IMR-90 (cell line): ENCODE measurements around the gene TANGO6. TPM values are rescaled to one million over a fixed set of nuclear protein-coding genes. Genes with fewer than 3 reads are reported as not detected.

ENCODE experiments used
- ATAC-seq: fragments of 200-7000 bp; cut with Tn5 transposase; 2 replicates; pipeline ENCODE4 v1.9.1; 2020; ENCODE audit warnings: low read depth, mild to moderate bottlenecking, moderate library complexity
- BruUV-seq: library from RNA; stranded (reverse); fragments of 400-500 nt; replicated peaks from 2 replicates; lab custom pipeline; 2021; lab: Mats Ljungman, UMichigan
- CTCF ChIA-PET: fragments of 300-600 bp; formaldehyde crosslinking; extraction: SDS; loops from one replicate; lab custom pipeline; 2021; ENCODE audit warnings: antibody characterized with exemption; lab: Yijun Ruan, JAX
- POLR2A ChIA-PET: fragments of 300-600 bp; sonication (Branson Sonifier 250); formaldehyde crosslinking; loops from one replicate; lab custom pipeline; 2022; ENCODE audit warnings: antibody characterized with exemption; ENCODE audit not compliant: unreplicated experiment; lab: Charles Lee
- DNase-seq: peaks from one replicate; pipeline ENCODE4 v3.0.0; 2013
- H2AFZ ChIP-seq: replicated peaks from 2 replicates; pipeline ENCODE3; 2013; ENCODE audit warnings: low read length, mild to moderate bottlenecking; ENCODE audit not compliant: poor library complexity
- H2AK5ac ChIP-seq: 2 replicates; pipeline ENCODE4 v1.6.1; 2013; ENCODE audit warnings: low read depth, low read length, inconsistent platforms
- H2AK9ac ChIP-seq: replicated peaks from 2 replicates; pipeline ENCODE3; 2013; ENCODE audit warnings: mild to moderate bottlenecking, low read depth, low read length, moderate library complexity; ENCODE audit not compliant: poor library complexity
- H2BK120ac ChIP-seq: 2 replicates; pipeline ENCODE4 v1.6.1; 2013; ENCODE audit warnings: low read depth, low read length, inconsistent platforms
- H2BK15ac ChIP-seq: 3 replicates; pipeline ENCODE4 v1.6.1; 2013; ENCODE audit warnings: low read depth, low read length, inconsistent platforms
- H2BK20ac ChIP-seq: 2 replicates; pipeline ENCODE4 v1.6.1; 2013; ENCODE audit warnings: low read depth, mild to moderate bottlenecking, inconsistent platforms, low read length, moderate library complexity
- H2BK5ac ChIP-seq: 2 replicates; pipeline ENCODE4 v1.6.1; 2013; ENCODE audit warnings: mild to moderate bottlenecking, low read depth, low read length, inconsistent platforms; ENCODE audit not compliant: poor library complexity, severe bottlenecking
- H3K14ac ChIP-seq: replicated peaks from 2 replicates; pipeline ENCODE4 v1.6.1; 2013; ENCODE audit warnings: low read depth, low read length, inconsistent platforms
- H3K18ac ChIP-seq: 2 replicates; pipeline ENCODE4 v1.6.1; 2013; ENCODE audit warnings: low read depth, low read length, control low read depth
- H3K23ac ChIP-seq: 2 replicates; pipeline ENCODE4 v1.6.1; 2013; ENCODE audit warnings: low read depth, low read length, inconsistent platforms
- H3K27ac ChIP-seq: 2 replicates; pipeline ENCODE4 v1.5.1; 2013; ENCODE audit warnings: mild to moderate bottlenecking, control low read depth, low read length; ENCODE audit not compliant: insufficient read depth
- H3K27me3 ChIP-seq: 2 replicates; pipeline ENCODE4 v1.6.1; 2013; ENCODE audit warnings: low read length; ENCODE audit not compliant: control insufficient read depth, insufficient read depth
- H3K36me3 ChIP-seq: 2 replicates; pipeline ENCODE4 v1.6.1; 2013; ENCODE audit warnings: low read length, mixed read lengths; ENCODE audit not compliant: control insufficient read depth, insufficient read depth
- H3K4ac ChIP-seq: 2 replicates; pipeline ENCODE4 v1.6.1; 2013; ENCODE audit warnings: low read depth, low read length, inconsistent platforms
- H3K4me1 ChIP-seq: 2 replicates; pipeline ENCODE4 v1.6.1; 2013; ENCODE audit warnings: low read length, mixed read lengths; ENCODE audit not compliant: control insufficient read depth, insufficient read depth
- H3K4me2 ChIP-seq: 2 replicates; pipeline ENCODE4 v1.6.1; 2013; ENCODE audit warnings: low read depth, mild to moderate bottlenecking, control low read depth, low read length, moderate library complexity
- H3K4me3 ChIP-seq: 2 replicates; pipeline ENCODE4 v1.5.1; 2013; ENCODE audit warnings: low read depth, mild to moderate bottlenecking, control low read depth, low read length, moderate library complexity; ENCODE audit not compliant: insufficient read depth
- H3K56ac ChIP-seq: 2 replicates; pipeline ENCODE4 v1.6.1; 2013; ENCODE audit warnings: low read length, inconsistent platforms; ENCODE audit not compliant: insufficient read depth; ENCODE audit errors: extremely low read depth
- H3K79me1 ChIP-seq, 2 experiments: 2 replicates each; pipeline ENCODE4 v1.6.1; 2013; ENCODE audit warnings: low read length in 2 of 2, inconsistent platforms in 1 of 2, low read depth in 1 of 2
- H3K9ac ChIP-seq: 2 replicates; pipeline ENCODE4 v1.6.1; 2013; ENCODE audit warnings: low read depth, low read length, control low read depth
- H3K9me1 ChIP-seq: 2 replicates; pipeline ENCODE4 v1.6.1; 2013; ENCODE audit warnings: low read length, inconsistent platforms; ENCODE audit not compliant: insufficient read depth
- H3K9me3 ChIP-seq: 2 replicates; pipeline ENCODE4 v1.6.1; 2013; ENCODE audit warnings: low read length; ENCODE audit not compliant: control insufficient read depth, insufficient read depth
- H4K20me1 ChIP-seq: 2 replicates; pipeline ENCODE4 v1.6.1; 2013; ENCODE audit warnings: low read length, inconsistent platforms; ENCODE audit not compliant: insufficient read depth
- H4K5ac ChIP-seq: 2 replicates; pipeline ENCODE4 v1.6.1; 2013; ENCODE audit warnings: mild to moderate bottlenecking, low read depth, low read length, control low read depth
- H4K8ac ChIP-seq, 2 experiments: 2 replicates each; pipeline ENCODE4 v1.6.1; 2013; ENCODE audit warnings: low read depth in 2 of 2, low read length in 2 of 2, control low read depth in 1 of 2, inconsistent platforms in 1 of 2
- H4K91ac ChIP-seq: 2 replicates; pipeline ENCODE4 v1.6.1; 2013; ENCODE audit warnings: low read depth, low read length, inconsistent platforms; ENCODE audit not compliant: insufficient read depth
- BHLHE40 ChIP-seq: fragments of 150-350 bp; IDR thresholded peaks from 2 replicates; pipeline ENCODE4 v1.6.1; 2016; ENCODE audit warnings: mild to moderate bottlenecking, low read depth, low read length
- CEBPB ChIP-seq: IDR thresholded peaks from 2 replicates; pipeline ENCODE4 v1.6.1; 2012; ENCODE audit warnings: low read depth, low read length, improper control_type of control experiment
- CHD1 ChIP-seq: IDR thresholded peaks from 2 replicates; pipeline ENCODE4 v1.6.1; 2012; ENCODE audit warnings: low read depth, low read length, improper control_type of control experiment
- FOS ChIP-seq: fragments of 150-350 bp; IDR thresholded peaks from 2 replicates; pipeline ENCODE4 v1.6.1; 2016; ENCODE audit warnings: low read depth, low read length
- MAFK ChIP-seq: IDR thresholded peaks from 2 replicates; pipeline ENCODE4 v1.6.1; 2012; ENCODE audit warnings: low read depth, low read length, improper control_type of control experiment
- MAZ ChIP-seq: IDR thresholded peaks from 2 replicates; pipeline ENCODE4 v1.6.1; 2012; ENCODE audit warnings: low read depth, mild to moderate bottlenecking, low read length, improper control_type of control experiment, moderate library complexity, borderline replicate concordance
- MXI1 ChIP-seq: IDR thresholded peaks from 2 replicates; pipeline ENCODE4 v1.6.1; 2012; ENCODE audit warnings: low read depth, mild to moderate bottlenecking, low read length, moderate library complexity, borderline replicate concordance
- NFE2L2 ChIP-seq: fragments of 150-350 bp; IDR thresholded peaks from 2 replicates; pipeline ENCODE4 v1.6.1; 2016; ENCODE audit warnings: low read depth, mild to moderate bottlenecking, low read length
- POLR2A ChIP-seq: IDR thresholded peaks from 2 replicates; pipeline ENCODE4 v1.6.1; 2012; ENCODE audit warnings: mild to moderate bottlenecking, low read depth, low read length
- RAD21 ChIP-seq: IDR thresholded peaks from 2 replicates; pipeline ENCODE4 v1.6.1; 2012; ENCODE audit warnings: low read length, improper control_type of control experiment
- RCOR1 ChIP-seq: IDR thresholded peaks from 2 replicates; pipeline ENCODE4 v1.6.1; 2012; ENCODE audit warnings: mild to moderate bottlenecking, low read length, improper control_type of control experiment; ENCODE audit not compliant: insufficient replicate concordance
- RFX5 ChIP-seq: IDR thresholded peaks from 2 replicates; pipeline ENCODE4 v1.8.0; 2012; ENCODE audit warnings: low read depth, mild to moderate bottlenecking, low read length, moderate library complexity
- SMC3 ChIP-seq: fragments of 150-350 bp; IDR thresholded peaks from 2 replicates; pipeline ENCODE4 v1.6.1; 2016; ENCODE audit warnings: low read depth, mild to moderate bottlenecking, antibody characterized with exemption, low read length, moderate library complexity
- dilution Hi-C: fragments of 300-500 bp; cut with HindIII; formaldehyde crosslinking; loops from one replicate; pipeline ENCODE4 v1.14.3; 2018; ENCODE audit warnings: low sequenced_read_pairs; ENCODE audit not compliant: unreplicated experiment
- in situ Hi-C: fragments of 300-500 bp; cut with MboI; formaldehyde crosslinking; loops from 3 replicates; pipeline ENCODE4 v1.14.3; 2019; ENCODE audit warnings: low sequenced_read_pairs, inconsistent platforms, mixed read lengths
- intact Hi-C: fragments of 100-400 bp; cut with micrococcal nuclease; formaldehyde crosslinking; loops from 2 replicates; pipeline ENCODE4 v1.10.0; 2022
- polyA plus RNA-seq, 3 experiments: library from polyadenylated mRNA; depleted of rRNA; stranded (reverse); fragments of >200 nt; gene quantifications; 2 replicates each; pipeline ENCODE4 v1.2.3, GENCODE V29; 2012; ENCODE audit warnings: low replicate concordance in 1 of 3
- total RNA-seq: library from RNA; depleted of rRNA; stranded (reverse); fragments of >200 nt; gene quantifications from 2 replicates; pipeline ENCODE4 v1.2.3, GENCODE V29; 2012
- TF ChIP-seq, protein P1 (sequence below): conservative IDR thresholded peaks from 2 replicates; pipeline ENCODE4 v1.5.1; 2012; ENCODE audit warnings: mild to moderate bottlenecking, low read depth, low read length, improper control_type of control experiment
- TF ChIP-seq, protein P2 (sequence below): fragments of 150-350 bp; IDR thresholded peaks from 2 replicates; pipeline ENCODE4 v1.6.1; 2016; ENCODE audit warnings: low read depth, mild to moderate bottlenecking, low read length, moderate library complexity, borderline replicate concordance
- TF ChIP-seq, protein P3 (sequence below): fragments of 150-350 bp; IDR thresholded peaks from 2 replicates; pipeline ENCODE4 v1.6.1; 2017; ENCODE audit warnings: mild to moderate bottlenecking, antibody characterized with exemption, low read length, low read depth

TANGO6 gene
- total and polyA plus RNA-seq, 2 of the 4 experiments (the other 2 are of a cell fraction): 6.7 to 22.4 TPM

DNA sequence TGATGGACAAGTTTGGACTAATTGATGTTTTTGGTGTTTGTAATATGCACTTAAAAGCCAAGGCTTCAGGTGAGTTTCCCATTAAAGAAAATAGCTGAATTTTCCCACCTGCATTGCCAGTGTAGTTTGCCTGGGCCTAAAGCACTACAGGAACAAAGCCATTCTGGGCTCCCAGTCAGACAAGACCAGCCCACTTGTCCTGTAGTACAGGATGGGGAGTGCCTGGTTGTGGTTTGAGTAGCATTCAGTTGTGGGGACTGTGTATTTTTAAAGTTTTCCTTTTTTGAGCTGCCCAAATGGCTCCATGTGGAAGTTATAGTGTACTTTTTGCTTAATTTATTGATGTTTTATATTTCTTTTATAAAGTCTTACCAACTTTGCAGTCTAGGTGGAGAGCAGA lies 91.7 kb downstream of the TANGO6 start:
- Histone ChIP-seq H3K18ac (no peak overlapping the region), H3K27me3 (no peaks in the 10 kb centered on the region), H2BK15ac (no peak overlapping the region), H3K14ac (no peak overlapping the region), H2AFZ (no peak overlapping the region), H4K91ac (no peak overlapping the region), H3K9me1 (peaks cover 4% of the 10 kb centered on the region; the same call in 1 of the 2 replicates), H2AK5ac (no peak overlapping the region), H3K79me1 (no peaks in the 10 kb centered on the region), H3K4me2 (no peak overlapping the region), H3K4me1 (peaks cover 2% of the 10 kb centered on the region; the same call in 1 of the 2 replicates), H3K27ac (no peak overlapping the region), H3K4me3 (no peak overlapping the region), H2BK20ac (no peak overlapping the region), H3K4ac (no peak overlapping the region), H4K20me1 (no peaks in the 10 kb centered on the region), H3K56ac (no peak overlapping the region), H3K9ac (no peak overlapping the region), H2BK120ac (no peak overlapping the region), H2AK9ac (no peak overlapping the region), H3K36me3 (peaks cover 6% of the 10 kb centered on the region), H4K5ac (no peak overlapping the region), H3K23ac (no peak overlapping the region), H4K8ac (no peak overlapping the region), H2BK5ac (no peak overlapping the region), H3K9me3 (no peaks in the 10 kb centered on the region)
- ChIA-PET CTCF (no interaction called here), POLR2A (no interaction called here)
- ATAC-seq: no peak
- dilution Hi-C loops: no loop called here
- intact Hi-C loops: no loop called here
- DNase-seq: no peak
- no peak for TF ChIP-seq CHD1
- TF ChIP-seq MXI1: no peak
- TF ChIP-seq, protein P1, sequence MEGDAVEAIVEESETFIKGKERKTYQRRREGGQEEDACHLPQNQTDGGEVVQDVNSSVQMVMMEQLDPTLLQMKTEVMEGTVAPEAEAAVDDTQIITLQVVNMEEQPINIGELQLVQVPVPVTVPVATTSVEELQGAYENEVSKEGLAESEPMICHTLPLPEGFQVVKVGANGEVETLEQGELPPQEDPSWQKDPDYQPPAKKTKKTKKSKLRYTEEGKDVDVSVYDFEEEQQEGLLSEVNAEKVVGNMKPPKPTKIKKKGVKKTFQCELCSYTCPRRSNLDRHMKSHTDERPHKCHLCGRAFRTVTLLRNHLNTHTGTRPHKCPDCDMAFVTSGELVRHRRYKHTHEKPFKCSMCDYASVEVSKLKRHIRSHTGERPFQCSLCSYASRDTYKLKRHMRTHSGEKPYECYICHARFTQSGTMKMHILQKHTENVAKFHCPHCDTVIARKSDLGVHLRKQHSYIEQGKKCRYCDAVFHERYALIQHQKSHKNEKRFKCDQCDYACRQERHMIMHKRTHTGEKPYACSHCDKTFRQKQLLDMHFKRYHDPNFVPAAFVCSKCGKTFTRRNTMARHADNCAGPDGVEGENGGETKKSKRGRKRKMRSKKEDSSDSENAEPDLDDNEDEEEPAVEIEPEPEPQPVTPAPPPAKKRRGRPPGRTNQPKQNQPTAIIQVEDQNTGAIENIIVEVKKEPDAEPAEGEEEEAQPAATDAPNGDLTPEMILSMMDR: no peak
- no peak for TF ChIP-seq NFE2L2
- no peak for TF ChIP-seq POLR2A
- TF ChIP-seq, protein P2, sequence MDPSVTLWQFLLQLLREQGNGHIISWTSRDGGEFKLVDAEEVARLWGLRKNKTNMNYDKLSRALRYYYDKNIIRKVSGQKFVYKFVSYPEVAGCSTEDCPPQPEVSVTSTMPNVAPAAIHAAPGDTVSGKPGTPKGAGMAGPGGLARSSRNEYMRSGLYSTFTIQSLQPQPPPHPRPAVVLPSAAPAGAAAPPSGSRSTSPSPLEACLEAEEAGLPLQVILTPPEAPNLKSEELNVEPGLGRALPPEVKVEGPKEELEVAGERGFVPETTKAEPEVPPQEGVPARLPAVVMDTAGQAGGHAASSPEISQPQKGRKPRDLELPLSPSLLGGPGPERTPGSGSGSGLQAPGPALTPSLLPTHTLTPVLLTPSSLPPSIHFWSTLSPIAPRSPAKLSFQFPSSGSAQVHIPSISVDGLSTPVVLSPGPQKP: no peak
- no peak for TF ChIP-seq MAZ
- no peak for TF ChIP-seq RCOR1
- no peak for TF ChIP-seq SMC3
- no peak for TF ChIP-seq CEBPB
- TF ChIP-seq, protein P3, sequence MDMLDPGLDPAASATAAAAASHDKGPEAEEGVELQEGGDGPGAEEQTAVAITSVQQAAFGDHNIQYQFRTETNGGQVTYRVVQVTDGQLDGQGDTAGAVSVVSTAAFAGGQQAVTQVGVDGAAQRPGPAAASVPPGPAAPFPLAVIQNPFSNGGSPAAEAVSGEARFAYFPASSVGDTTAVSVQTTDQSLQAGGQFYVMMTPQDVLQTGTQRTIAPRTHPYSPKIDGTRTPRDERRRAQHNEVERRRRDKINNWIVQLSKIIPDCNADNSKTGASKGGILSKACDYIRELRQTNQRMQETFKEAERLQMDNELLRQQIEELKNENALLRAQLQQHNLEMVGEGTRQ: no peak
- no peak for TF ChIP-seq FOS
- TF ChIP-seq MAFK: no peak
- TF ChIP-seq BHLHE40: no peak
- no peak for TF ChIP-seq RFX5
- no peak for TF ChIP-seq RAD21
- BruUV-seq: no TSS peak
- in situ Hi-C loops: no loop called here
